ENCODE data around the gene TFF1.

The TFF1 gene

GRCh38 chr21:42375506-42375905 is 9.2 kb upstream of the TFF1 start:
- Histone ChIP-seq H3K36me3 (ENCODE audit: insufficient read depth, low read length) (no peaks in the 10 kb centered on the region), H3K9me3 (ENCODE audit: low read depth, low read length) (no peaks in the 10 kb centered on the region), H3K27ac (no peak overlapping the region), H3K9ac (ENCODE audit: insufficient read length) (no peak overlapping the region), H3K4me3 (peak overlapping the region; percentile 47)
- DNase-seq (ENCODE audit: low read depth, low spot score): no peak
- TF ChIP-seq FOXP2 (optimal IDR thresholded peaks at IDR 0.05; ENCODE audit: control extremely low read depth, extremely low read length, insufficient read depth) (no peak), POLR2AphosphoS5 (IDR thresholded peaks at IDR 0.05; ENCODE audit: borderline replicate concordance, low read depth, low read length) (no peak), EZH2 (IDR thresholded peaks at IDR 0.05) (no peak)

- Histone ChIP-seq H3K9me3 (ENCODE audit: low read depth, low read length) (no peaks in the 10 kb centered on the region), H3K36me3 (ENCODE audit: insufficient read depth, low read length) (no peaks in the 10 kb centered on the region), H3K27ac (no peak overlapping the region), H3K4me3 (peak overlapping the region; percentile 47), H3K9ac (ENCODE audit: insufficient read length) (no peak overlapping the region)
- no peak for TF ChIP-seq FOXP2 (optimal IDR thresholded peaks at IDR 0.05; ENCODE audit: control extremely low read depth, extremely low read length, insufficient read depth)
- TF ChIP-seq POLR2AphosphoS5 (IDR thresholded peaks at IDR 0.05; ENCODE audit: borderline replicate concordance, low read depth, low read length): no peak
- TF ChIP-seq EZH2 (IDR thresholded peaks at IDR 0.05): no peak
- no peak for DNase-seq (ENCODE audit: low read depth, low spot score)
Observed at GRCh38 chr21:42374864-42375499, 8.6 kb upstream of the TFF1 start.

- no peak for TF ChIP-seq EZH2 (IDR thresholded peaks at IDR 0.05)
- no peak for TF ChIP-seq FOXP2 (optimal IDR thresholded peaks at IDR 0.05; ENCODE audit: control extremely low read depth, extremely low read length, insufficient read depth)
- TF ChIP-seq POLR2AphosphoS5 (IDR thresholded peaks at IDR 0.05; ENCODE audit: borderline replicate concordance, low read depth, low read length): no peak
Observed at GRCh38 chr21:42374457-42374856, 8.1 kb upstream of the TFF1 start.

GRCh38 chr21:42373908-42374455 is 7.6 kb upstream of the TFF1 start:
- no peak for DNase-seq (ENCODE audit: low read depth, low spot score)
- TF ChIP-seq EZH2 (IDR thresholded peaks at IDR 0.05): no peak
- TF ChIP-seq FOXP2 (optimal IDR thresholded peaks at IDR 0.05; ENCODE audit: control extremely low read depth, extremely low read length, insufficient read depth): no peak
- no peak for TF ChIP-seq POLR2AphosphoS5 (IDR thresholded peaks at IDR 0.05; ENCODE audit: borderline replicate concordance, low read depth, low read length)
- no peak overlapping the region for H3K9ac ChIP-seq (ENCODE audit: insufficient read length)
- H3K36me3 ChIP-seq (ENCODE audit: insufficient read depth, low read length): no peaks in the 10 kb centered on the region
- H3K4me3 ChIP-seq: no peak overlapping the region
- no peak overlapping the region for H3K27ac ChIP-seq
- no peaks in the 10 kb centered on the region for H3K9me3 ChIP-seq (ENCODE audit: low read depth, low read length)

More at GRCh38 chr21:42374457-42374856, 8.1 kb upstream of the TFF1 start:
- Histone ChIP-seq H3K9me3 (ENCODE audit: low read depth, low read length) (no peaks in the 10 kb centered on the region), H3K36me3 (ENCODE audit: insufficient read depth, low read length) (no peaks in the 10 kb centered on the region), H3K27ac (no peak overlapping the region), H3K4me3 (no peak overlapping the region), H3K9ac (ENCODE audit: insufficient read length) (no peak overlapping the region)
- DNase-seq (ENCODE audit: low read depth, low spot score): no peak

GRCh38 chr21:42373196-42373907 is 7.0 kb upstream of the TFF1 start:
- no peak overlapping the region for H3K4me3 ChIP-seq
- H3K36me3 ChIP-seq (ENCODE audit: insufficient read depth, low read length): no peaks in the 10 kb centered on the region
- no peak for DNase-seq (ENCODE audit: low read depth, low spot score)
- no peak for TF ChIP-seq EZH2 (IDR thresholded peaks at IDR 0.05)
- TF ChIP-seq FOXP2 (optimal IDR thresholded peaks at IDR 0.05; ENCODE audit: control extremely low read depth, extremely low read length, insufficient read depth): no peak
- TF ChIP-seq POLR2AphosphoS5 (IDR thresholded peaks at IDR 0.05; ENCODE audit: borderline replicate concordance, low read depth, low read length): no peak
- H3K9me3 ChIP-seq (ENCODE audit: low read depth, low read length): no peaks in the 10 kb centered on the region
- no peak overlapping the region for H3K27ac ChIP-seq
- H3K9ac ChIP-seq (ENCODE audit: insufficient read length): no peak overlapping the region

- no peaks in the 10 kb centered on the region for H3K36me3 ChIP-seq (ENCODE audit: insufficient read depth, low read length)
- TF ChIP-seq FOXP2 (optimal IDR thresholded peaks at IDR 0.05; ENCODE audit: control extremely low read depth, extremely low read length, insufficient read depth): no peak
- TF ChIP-seq POLR2AphosphoS5 (IDR thresholded peaks at IDR 0.05; ENCODE audit: borderline replicate concordance, low read depth, low read length): no peak
- TF ChIP-seq EZH2 (IDR thresholded peaks at IDR 0.05): no peak
- no peak overlapping the region for H3K27ac ChIP-seq
- no peak overlapping the region for H3K9ac ChIP-seq (ENCODE audit: insufficient read length)
- H3K9me3 ChIP-seq (ENCODE audit: low read depth, low read length): no peaks in the 10 kb centered on the region
- no peak overlapping the region for H3K4me3 ChIP-seq
- DNase-seq (ENCODE audit: low read depth, low spot score): no peak
Observed at GRCh38 chr21:42370894-42371654, 4.7 kb upstream of the TFF1 start.

- Histone ChIP-seq H3K27ac (no peak overlapping the region), H3K9me3 (ENCODE audit: low read depth, low read length) (no peaks in the 10 kb centered on the region), H3K36me3 (ENCODE audit: insufficient read depth, low read length) (no peaks in the 10 kb centered on the region), H3K9ac (ENCODE audit: insufficient read length) (no peak overlapping the region), H3K4me3 (no peak overlapping the region)
- DNase-seq (ENCODE audit: low read depth, low spot score): no peak
- TF ChIP-seq EZH2 (IDR thresholded peaks at IDR 0.05): no peak
- TF ChIP-seq FOXP2 (optimal IDR thresholded peaks at IDR 0.05; ENCODE audit: control extremely low read depth, extremely low read length, insufficient read depth): no peak
- no peak for TF ChIP-seq POLR2AphosphoS5 (IDR thresholded peaks at IDR 0.05; ENCODE audit: borderline replicate concordance, low read depth, low read length)
Observed at GRCh38 chr21:42369821-42370220, 3.5 kb upstream of the TFF1 start.
